NCI-H1417 treated with DMSO at 0.1 percent for 48 hours (cell line): Measurements from ENCODE around the gene SLC2A9.

Experiments
- DNase-seq: peaks from one replicate; lab custom pipeline; 2025; lab: John Stamatoyannopoulos, UW

SLC2A9 gene

GRCh38 chr4:10020871-10021652 is at the start of gene SLC2A9:
Gene SLC2A9, minus strand, starts transcription at chr4:10021497. Its CDS starts 68 bp downstream, at chr4:10021429.
- no peak for DNase-seq

GRCh38 chr4:10069075-10069642 is 47.9 kb upstream of the SLC2A9 start:
- DNase-seq: no peak

GRCh38 chr4:10066670-10067651 is 45.7 kb upstream of the SLC2A9 start:
- no peak for DNase-seq

- DNase-seq: no peak
Observed at GRCh38 chr4:10066206-10066605, 44.9 kb upstream of the SLC2A9 start.

- DNase-seq: no peak
Observed at GRCh38 chr4:10063544-10064300, 42.4 kb upstream of the SLC2A9 start.

- no peak for DNase-seq
Observed at GRCh38 chr4:10061650-10062415, 40.5 kb upstream of the SLC2A9 start.

- no peak for DNase-seq
Observed at GRCh38 chr4:10058371-10058770, 37.1 kb upstream of the SLC2A9 start.

- DNase-seq: no peak
Observed at GRCh38 chr4:10057023-10057395, 35.7 kb upstream of the SLC2A9 start.

- no peak for DNase-seq
Observed at GRCh38 chr4:10056334-10057022, 35.2 kb upstream of the SLC2A9 start.

GRCh38 chr4:10055871-10056270 is 34.6 kb upstream of the SLC2A9 start:
- DNase-seq: no peak

GRCh38 chr4:10054571-10055041 is 33.3 kb upstream of the SLC2A9 start:
- no peak for DNase-seq

- DNase-seq: no peak
Observed at GRCh38 chr4:10053635-10054453, 32.5 kb upstream of the SLC2A9 start.

- DNase-seq: no peak
Observed at GRCh38 chr4:10051517-10052135, 30.3 kb upstream of the SLC2A9 start.

- no peak for DNase-seq
Observed at GRCh38 chr4:10050721-10051120, 29.4 kb upstream of the SLC2A9 start.

- DNase-seq: no peak
Observed at GRCh38 chr4:10050261-10050661, 29.0 kb upstream of the SLC2A9 start.

GRCh38 chr4:10048941-10049697 is 27.8 kb upstream of the SLC2A9 start:
- no peak for DNase-seq

GRCh38 chr4:10047967-10048366 is 26.7 kb upstream of the SLC2A9 start:
- no peak for DNase-seq

GRCh38 chr4:10046471-10046870 is 25.2 kb upstream of the SLC2A9 start:
- DNase-seq: no peak
